HTR-8/SVneo (cell line): Measurements from ENCODE around the gene BAIAP2.
"Not testable (repeated sequence)": the region's sequence is repeated elsewhere in the genome, so short reads cannot be mapped to it uniquely, and the experiment has no call there.

Experiments
- DNase-seq: peaks from one replicate; pipeline ENCODE4 v3.0.0; 2011; ENCODE audit warnings: low spot score, mixed read lengths; ENCODE audit not compliant: insufficient read length
- FAIRE-seq: peaks from 2 replicates; lab custom pipeline; 2011; peaks lifted over from hg19 to GRCh38; lab: Jason Lieb, UNC

Gene BAIAP2

GRCh38 chr17:81148986-81149533, 114.1 kb downstream of the BAIAP2 start:
- DNase-seq (no peak), FAIRE-seq (no peak)

GRCh38 chr17:81150377-81151077, 115.6 kb downstream of the BAIAP2 start:
- no peak for DNase-seq
- FAIRE-seq = no peak

GRCh38 chr17:81151278-81151677, 116.3 kb downstream of the BAIAP2 start:
- DNase-seq (no peak), FAIRE-seq (no peak)

- no peak for FAIRE-seq
- no peak for DNase-seq
Observed at GRCh38 chr17:81152288-81152828, 117.4 kb downstream of the BAIAP2 start.

GRCh38 chr17:81153340-81153803, 118.4 kb downstream of the BAIAP2 start:
- FAIRE-seq = no peak
- no peak for DNase-seq

GRCh38 chr17:81154016-81154415, 119.1 kb downstream of the BAIAP2 start:
- not testable (repeated sequence) for DNase-seq, FAIRE-seq

- FAIRE-seq = no peak
- no peak for DNase-seq
Observed at GRCh38 chr17:81154961-81155360, 120.0 kb downstream of the BAIAP2 start.

- DNase-seq (no peak), FAIRE-seq (no peak)
Observed at GRCh38 chr17:81156866-81157805, 122.2 kb downstream of the BAIAP2 start.

- FAIRE-seq (no peak), DNase-seq (no peak)
Observed at GRCh38 chr17:81157848-81158687, 123.1 kb downstream of the BAIAP2 start.

GRCh38 chr17:81158688-81159590, 124.0 kb downstream of the BAIAP2 start:
- DNase-seq (no peak), FAIRE-seq (no peak)

- FAIRE-seq = no peak
- DNase-seq = no peak
Observed at GRCh38 chr17:81159611-81160265, 124.8 kb downstream of the BAIAP2 start.

GRCh38 chr17:81160306-81160705, 125.4 kb downstream of the BAIAP2 start:
- no peak for DNase-seq
- no peak for FAIRE-seq

GRCh38 chr17:81160747-81161453, 125.9 kb downstream of the BAIAP2 start:
- DNase-seq = no peak
- FAIRE-seq = no peak

GRCh38 chr17:81161536-81161935, 126.6 kb downstream of the BAIAP2 start:
- FAIRE-seq (no peak), DNase-seq (no peak)

- FAIRE-seq (no peak), DNase-seq (no peak)
Observed at GRCh38 chr17:81161972-81162371, 127.0 kb downstream of the BAIAP2 start.

- DNase-seq (no peak), FAIRE-seq (no peak)
Observed at GRCh38 chr17:81162491-81162890, 127.5 kb downstream of the BAIAP2 start.

GRCh38 chr17:81163051-81163695, 128.2 kb downstream of the BAIAP2 start:
- FAIRE-seq (no peak), DNase-seq (no peak)
